ENCODE data around the gene CNN3.

Gene CNN3
- total RNA-seq: 0 to 2.4 (median 0.12) reads per million in 17 experiments

DNA sequence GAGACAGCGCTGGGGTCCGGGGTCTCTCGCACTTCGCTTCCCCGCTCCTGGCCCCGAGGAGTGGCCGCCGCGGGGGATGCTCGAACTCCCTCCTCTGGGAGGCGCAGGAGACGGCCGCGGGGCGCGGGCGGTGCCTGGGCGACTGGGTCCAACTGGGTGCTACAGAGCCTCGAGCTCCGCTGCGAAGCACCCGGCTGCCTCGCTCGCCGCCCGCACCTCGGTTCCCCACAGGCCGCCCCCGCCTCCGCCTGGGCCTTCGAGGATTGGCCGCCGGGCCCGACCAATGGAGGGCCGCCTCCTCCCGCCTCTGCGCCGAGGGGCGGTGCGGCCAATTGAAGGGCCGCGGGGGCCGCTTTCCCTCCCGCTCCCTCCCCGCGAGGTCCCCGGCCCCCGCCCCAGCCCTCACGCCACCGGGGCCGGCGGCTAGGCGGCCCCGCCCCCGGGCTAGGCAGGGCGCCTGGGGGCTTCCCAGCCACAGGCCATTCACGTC is at the start of gene CNN3:
Gene CNN3, minus strand, starts transcription at position 196 of the 490 bp plus-strand sequence. CDS start 216 bp downstream, outside the sequence.
- peak; percentile 25 to 74 (median 56) for DNase-seq

DNA sequence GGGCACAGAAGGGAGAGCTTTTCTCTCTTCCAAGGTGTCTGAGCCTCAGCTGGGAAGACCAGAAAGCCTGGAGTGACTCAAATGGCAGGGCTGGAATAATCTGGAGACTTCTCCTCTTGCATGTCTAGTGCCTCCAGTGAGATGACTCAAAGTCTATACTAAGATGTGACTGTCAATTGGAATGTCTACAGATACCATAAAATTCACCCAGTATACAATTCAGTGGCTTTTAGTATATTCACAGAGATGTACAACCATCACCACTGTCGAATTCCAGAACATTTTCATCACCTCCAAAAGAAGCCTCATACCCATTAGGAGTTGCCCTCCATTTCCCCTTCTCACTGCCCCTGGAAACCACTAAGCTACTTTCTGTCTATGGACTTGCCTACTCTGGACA is 47.9 kb upstream of the CNN3 start:
- peak in 1 of 4 experiments; percentile 3 for DNase-seq

DNA sequence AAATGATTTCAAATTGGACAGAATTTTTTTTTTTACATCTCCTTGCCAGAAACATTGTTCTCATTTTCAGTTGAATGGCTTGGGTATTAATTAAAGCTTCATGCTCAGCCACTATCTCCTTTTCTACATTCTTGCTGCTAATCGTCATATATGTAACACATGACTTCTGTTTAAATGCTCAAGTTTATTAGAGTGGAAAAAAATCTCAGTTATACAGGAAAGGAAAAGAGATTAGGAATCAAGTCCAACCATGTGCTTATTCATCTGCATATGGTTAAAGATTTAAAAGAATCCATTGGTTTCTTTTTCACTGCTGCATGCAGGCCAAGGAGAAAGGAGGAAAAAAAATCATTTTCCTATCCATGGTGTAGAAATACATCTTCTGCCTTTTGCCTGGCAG is 47.3 kb upstream of the CNN3 start:
- DNase-seq: peak in 1 of 4 experiments; percentile 20

DNA sequence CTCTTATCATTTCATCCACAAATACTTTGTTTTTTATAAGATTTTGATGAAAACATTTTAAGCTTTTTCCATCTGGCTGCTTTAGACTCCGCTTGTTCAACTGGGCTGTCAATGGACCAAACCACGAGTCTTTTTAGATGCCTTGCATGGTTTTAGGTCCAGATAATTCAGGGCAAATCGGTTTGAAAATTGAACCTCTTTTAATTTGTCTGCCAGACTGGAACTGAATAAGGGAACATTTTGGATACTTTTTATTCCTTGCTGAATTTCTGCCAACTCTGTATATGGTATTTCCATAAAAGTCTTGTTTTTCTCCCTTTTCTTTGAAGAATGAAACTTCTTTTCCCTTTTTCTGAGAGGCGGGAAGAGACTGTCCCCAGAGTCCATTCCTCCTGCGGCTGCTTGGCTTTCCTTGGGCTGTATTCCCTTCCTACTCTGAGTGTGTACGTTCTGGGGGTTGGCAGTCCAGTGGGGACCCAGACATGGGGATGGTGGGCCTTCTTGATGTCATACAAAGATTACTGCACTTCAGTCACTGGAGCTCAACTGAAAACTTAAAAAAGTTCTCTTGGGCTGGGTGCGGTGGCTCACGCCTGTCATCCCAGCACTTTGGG is 46.5 kb upstream of the CNN3 start:
- no peak for DNase-seq

DNA sequence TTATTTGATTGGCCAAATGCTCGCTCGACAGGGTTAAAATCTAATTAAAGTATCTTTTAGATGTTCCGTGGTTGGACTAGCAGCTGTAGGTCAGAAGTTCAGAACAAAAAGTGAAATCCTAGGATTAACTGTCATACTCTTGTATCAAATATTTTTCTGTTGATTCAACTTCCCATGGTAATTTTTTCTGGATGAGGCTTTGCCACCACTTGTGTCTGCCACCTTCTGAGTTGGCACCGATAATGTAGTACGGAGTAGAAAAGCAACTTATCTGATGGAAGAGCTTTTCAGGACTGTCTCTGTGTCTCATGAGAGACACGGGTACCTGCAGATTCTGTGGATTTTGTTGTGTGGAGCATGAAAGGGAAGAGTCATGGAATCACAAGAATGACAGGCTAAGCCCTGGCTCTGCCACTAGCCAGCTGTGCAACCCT is 44.6 kb upstream of the CNN3 start:
- no peak for DNase-seq

DNA sequence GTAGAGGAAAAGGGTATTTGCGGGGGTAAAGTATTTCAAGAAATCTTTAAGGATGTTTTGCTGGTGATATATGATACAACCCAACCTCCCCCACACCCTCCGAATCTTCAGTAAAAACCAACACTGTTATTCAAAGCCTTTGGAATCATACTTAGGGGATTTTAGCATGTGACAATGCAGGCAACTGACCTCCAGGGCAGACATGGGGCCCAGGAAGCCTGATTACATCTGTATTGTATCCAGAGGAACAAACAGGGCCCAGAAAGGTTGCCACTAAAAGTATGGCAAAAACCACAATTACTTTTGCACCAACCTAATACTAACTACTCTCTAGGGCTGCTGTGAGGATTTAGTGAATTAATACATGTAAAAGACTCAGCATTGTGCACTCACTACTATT is 43.9 kb upstream of the CNN3 start:
- no peak for DNase-seq

DNA sequence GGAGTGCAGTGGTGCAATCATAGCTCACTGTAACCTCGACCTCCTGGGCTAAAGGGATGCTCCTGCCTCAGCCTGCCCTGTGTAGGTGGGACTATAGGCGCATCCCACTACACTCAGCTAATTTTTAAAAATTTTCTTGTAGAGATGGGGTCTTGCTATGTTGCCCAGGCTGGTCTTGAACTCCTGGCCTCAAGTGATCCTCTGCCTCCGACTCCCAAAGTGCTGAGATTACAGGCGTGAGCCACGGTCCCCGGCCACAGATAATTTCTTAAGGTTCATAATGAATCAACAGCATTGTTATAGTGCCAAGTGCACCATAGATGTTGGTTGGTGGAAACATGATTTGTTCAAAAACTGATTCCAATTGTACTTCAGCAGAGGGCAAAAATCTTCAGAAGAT is 42.2 kb upstream of the CNN3 start:
- DNase-seq: no peak

DNA sequence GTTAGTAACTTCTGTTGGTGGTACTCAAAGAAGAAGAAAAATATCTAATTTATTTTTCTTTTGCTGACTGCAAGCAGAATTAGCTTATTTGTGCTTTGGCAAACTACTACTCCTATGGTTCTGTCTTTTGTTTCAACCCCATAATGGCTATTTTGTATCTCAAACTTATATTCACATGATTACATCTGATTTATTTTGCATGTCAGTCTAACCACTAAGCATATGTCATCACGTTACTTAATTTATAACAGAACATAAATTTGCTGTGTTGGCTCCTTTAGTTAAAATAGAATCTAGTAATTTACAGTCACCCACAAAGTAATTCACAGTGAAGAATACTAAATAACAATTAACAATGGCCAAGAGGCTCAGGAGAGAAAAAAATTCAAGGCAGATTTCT is 39.1 kb upstream of the CNN3 start:
- DNase-seq: no peak

DNA sequence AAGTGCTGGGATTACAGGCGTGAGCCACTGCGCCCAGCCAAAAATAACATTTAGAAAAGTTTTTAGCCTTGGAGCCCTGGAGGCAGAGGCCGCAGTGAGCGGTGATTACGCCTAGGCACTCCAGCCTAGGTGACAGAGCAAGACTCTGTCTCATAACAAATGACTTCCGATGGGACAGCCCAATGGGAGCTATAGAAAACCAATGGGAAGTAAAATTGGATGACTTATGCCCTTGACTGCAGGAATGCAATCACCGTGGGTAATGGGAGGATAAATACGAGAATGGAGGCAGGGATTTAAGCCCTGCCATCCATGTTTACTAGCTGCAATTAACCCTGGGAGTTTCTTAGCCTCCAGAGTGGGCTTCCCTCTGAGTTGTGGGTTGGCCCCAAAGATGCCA is 37.0 kb upstream of the CNN3 start:
- DNase-seq: no peak

DNA sequence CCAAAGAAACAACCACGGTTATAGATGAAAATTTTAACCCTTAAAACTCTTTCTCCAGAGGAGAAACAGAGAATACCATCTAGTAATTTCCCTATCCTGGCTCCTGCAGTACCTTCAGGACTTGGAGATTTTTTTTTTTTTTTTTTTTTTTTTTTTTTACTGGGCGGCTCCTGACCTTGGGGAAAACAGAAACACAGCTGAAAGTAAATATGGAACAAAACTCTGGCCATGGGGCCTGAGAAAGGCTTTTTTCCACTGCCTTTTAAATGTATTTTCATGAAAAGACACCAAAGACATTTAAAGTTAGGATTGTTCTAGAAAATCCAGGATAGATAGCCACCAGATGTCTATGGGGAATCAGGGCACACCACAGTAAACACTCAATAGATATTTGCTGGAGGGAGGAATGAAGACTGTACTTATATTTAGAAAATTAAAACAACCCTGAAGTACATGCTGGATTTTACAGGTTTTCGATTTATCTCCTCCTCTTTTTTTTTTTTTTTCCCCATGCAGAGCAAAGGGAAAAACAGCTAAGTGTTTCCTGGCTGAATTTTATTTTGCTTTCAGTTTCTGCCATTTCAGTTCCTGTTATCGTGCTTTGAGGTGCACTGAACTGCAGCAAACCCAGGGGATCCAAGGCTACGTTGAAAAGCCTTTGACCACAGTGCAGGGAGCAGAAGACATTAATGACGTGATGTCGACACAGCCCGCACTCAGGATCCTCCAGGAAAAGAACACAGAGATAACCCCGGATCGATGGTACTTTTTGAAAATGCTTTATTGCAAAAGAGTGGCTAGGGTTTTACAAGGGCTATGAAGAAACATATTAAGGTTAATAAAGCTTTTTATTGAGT is 35.7 kb upstream of the CNN3 start:
- peak; percentile 29 to 71 (median 64) for DNase-seq

DNA sequence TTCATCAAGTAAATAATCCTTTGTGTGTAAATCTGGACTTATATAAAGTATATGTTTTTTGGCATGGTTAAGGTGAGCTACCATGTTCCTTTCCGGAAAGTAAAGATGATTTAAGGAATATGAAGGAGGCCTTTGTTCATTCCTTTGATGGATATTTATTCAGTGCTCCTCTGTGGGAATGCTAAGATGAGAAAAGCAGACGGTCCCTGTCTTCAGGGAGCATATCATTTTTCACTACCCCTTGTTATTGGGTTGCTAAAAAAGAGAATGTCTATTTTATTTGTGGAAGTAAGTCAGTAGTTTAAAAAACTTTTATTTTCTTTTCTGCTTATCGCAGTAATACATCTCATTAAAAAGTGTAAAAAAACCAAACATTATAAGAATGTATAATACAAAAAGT is 35.1 kb upstream of the CNN3 start:
- DNase-seq: no peak

DNA sequence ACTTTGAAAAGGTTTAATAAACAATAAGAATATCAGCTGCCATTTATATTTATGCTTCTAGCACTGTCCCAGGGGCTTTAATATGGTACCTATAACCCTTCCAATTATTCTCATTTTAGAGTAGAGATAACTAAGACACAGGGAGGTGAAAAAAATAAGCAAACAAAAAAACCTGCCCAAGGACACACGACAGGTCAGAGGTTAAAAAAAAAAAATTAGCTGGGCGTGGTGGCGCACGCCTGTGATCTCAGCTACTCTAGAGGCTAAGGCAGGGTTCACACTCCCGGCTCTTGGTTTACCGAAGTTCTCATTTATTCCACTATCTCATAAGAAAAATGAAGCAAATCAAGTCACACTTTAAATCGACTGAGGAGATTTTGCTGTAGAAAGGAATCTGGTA is 34.7 kb upstream of the CNN3 start:
- no peak for DNase-seq

DNA sequence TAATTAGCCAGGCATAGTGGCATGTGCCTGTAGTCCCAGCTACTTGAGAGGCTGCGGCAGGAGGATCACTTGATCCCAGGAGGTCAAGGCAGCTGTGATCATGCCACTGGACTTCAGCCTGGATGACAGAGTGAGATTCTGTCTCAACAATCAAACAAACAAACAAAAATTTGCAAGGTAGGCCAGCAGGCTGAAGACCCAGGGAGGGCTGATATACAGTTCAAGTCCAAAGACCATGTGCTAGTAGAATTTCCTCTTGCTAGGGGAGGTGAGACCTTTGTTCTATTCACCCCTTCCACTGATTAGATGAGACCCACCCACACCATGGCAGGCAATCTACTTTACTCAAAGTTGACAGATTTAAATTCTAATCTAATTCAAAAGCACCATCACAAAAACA is 31.2 kb upstream of the CNN3 start:
- DNase-seq: no peak

DNA sequence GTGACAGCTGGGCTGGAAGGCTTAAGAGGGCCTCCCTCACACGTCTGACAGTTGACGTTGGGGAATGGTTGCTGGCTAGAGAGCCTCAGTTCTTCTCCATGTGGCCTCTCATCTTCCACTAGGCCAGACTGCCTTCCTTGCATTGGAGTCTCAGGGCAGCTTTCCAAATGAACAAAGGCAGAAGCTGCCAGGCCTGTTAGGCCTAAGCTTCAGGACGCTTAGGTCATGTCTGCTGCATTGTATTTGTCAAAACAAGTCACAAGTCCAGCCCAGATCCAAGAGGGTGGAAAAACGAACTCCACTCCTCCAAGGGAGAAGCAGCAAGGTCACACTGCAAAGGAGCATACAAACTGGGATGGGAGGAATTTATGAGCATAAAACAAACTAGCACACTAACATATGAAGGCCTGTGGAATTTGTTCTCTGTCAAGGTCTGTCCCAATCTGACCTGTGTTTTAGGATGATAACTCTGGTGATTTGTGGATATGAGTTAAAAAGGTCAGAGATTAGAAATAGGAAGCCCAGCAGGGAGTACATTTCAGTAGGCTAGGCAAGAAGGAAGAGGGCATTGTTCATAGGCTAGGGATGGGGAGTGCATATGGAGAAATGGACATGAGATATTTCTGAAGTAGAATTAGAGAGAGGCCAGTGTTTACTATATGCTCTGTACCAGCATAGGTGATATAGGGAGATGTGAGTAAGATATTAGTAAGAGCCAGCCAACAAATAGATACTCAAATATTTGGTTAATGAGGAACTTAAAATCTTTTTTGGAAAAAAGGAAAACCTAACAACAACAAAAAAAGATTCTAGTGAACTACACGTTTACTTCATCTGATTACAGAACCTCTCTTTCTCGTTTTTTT is 29.1 kb upstream of the CNN3 start:
- DNase-seq: no peak

DNA sequence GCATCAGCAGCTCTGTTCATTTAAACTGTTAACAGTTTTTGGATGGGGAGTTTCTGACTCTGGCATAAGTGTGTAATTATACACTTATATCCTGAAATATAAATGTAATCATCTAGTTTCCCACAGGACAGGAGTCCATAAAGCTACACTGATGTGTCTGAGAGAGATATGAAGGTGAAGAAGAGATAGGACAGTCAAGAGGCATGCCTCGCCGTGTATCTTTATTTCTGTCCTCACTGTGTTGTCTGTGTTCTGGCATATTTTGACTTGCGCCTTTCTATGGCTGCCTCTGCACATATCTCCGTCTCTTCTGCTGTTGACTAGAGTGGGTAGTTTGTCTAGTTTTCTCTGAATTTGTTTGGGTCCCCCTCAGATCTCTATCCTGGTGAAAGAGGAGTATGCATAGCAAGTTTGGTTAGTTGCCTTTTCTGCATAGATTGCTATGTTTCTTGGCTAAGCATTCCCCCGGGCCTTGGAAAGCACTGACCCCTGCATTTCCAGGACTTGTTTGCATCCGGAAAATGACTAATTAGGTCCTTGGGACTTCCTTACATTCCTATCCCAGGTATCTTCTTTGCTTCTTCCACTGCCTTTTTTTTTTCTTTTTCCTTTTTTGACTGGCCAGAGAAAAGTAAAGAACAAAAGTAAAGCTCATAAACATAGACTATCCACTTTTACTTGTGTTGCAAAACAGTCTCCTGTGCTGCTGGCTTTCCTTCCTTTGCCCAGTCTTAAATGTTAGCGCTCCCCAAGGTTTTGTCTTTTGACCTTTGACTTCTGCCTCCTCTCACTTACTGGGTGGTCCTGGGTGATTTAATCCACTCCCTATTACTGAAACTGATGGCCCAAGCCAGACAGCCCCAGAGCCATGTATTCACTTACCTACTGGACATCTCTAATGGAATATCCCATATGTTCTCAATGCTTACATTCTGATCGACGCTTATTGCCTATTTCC is 27.6 kb upstream of the CNN3 start:
- DNase-seq: no peak

DNA sequence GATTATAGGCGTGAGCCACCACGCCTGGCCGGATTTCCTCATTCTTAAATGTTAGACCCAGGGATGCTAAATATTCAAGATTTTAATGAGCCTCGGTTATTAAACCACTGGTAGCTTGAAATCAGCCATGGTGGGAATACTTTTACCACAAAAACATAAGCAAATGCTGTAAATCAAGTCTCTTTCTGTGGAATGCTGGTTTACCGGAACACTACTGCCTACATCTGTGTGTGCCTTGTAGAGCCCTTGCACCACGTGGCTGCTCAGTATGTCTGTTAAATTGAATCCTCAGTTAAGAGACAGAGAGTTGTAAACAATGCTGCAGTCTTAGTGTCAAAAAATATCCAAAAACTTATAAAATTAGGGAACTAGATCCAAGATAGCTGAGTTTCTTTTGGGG is 26.8 kb upstream of the CNN3 start:
- DNase-seq: no peak

DNA sequence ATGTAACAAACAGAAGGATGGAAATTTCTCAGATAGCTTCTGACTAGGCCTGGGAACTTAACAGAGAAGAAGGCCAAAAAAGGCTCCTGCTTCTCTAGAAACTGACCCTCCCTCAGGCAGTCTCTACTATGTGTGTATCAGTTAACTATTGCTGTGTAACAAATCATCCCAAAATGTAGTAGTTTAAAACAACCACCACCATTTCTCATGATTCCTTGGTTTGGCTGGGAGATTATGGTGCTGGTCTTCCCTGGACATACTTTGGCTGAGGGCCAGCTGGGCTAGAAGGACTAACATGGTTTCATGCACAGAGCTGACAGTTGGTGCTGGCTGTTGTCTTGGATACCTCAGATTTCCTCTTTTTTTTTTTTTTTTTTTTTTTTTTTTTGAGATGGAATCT is 26.2 kb upstream of the CNN3 start:
- no peak for DNase-seq

DNA sequence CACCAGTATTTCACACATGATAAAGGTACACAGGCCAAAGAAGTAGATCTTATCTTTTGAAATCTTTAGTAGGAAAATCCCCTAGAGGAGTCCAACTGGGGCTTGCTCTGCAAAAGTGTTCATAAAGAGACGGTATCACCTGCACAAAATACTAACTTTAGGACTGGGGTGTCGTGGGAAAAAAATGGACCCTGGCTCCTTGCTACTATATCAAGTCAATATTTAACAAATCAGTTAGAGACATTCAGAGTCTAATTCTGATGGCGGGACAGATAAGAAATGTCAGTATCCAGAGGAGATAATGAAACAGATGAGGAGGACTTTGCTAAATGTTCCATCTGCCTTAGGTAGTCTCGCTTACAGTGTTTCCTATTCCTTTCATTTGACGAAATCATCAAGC is 25.6 kb upstream of the CNN3 start:
- DNase-seq: no peak

DNA sequence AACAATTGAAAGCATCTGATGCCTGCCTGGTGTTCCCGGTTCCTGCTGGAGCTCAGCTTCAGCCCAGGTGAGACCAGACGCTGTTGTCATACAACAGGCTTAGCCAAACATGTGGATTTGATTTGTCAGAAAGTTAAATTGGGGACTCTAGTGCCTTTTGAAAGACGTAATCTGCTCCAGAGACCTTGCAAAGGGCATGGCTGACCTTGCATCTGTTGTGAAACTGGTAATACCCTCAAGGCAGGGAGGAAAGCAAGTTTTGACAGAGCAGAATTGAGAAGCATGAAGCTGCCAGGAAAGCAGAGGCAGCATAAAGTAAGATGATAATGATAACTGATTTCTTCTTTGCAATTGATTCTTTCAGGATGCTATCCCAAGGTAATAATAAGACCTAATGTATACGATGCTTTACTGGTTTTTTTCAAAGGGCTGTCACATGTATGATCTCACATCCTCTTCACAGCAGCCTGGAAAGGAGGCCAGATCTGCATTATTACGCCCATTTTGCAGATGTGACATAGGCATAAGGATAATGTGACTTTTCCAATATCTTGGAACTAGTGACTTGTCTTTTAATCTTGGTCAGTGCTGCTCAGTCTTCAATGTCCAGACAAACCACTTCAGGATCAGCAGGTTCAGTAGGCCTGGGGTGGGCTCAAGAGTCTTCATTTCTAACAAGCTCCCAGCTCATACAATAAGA is 24.7 kb upstream of the CNN3 start:
- no peak for DNase-seq

DNA sequence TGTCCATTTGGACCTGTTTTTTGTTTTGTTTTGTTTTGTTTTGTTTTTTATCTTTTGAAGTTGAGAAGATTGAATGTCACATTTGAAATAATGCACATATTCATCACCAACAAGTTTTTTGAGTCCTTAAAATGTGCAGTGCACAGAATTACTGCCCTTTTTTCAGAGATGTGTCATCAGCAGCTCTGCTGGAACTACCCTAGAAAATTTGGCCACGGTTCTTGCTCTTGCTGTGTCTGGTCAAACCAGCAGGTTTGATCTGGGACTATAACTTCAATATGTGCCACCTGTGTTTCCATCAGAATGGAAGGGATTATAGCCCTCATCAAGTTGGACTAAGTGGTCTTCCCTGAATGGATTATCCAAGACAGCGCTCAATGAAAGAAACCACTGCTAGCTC is 24.1 kb upstream of the CNN3 start:
- no peak for DNase-seq

Data from suppressor macrophage (primary cell).